Measurements from ENCODE around the gene WWOX. TPM values are rescaled to one million over a fixed set of nuclear protein-coding genes. Genes with fewer than 3 reads are reported as not detected.

WWOX gene
- total RNA-seq, 1 experiment from 2014 or later, result 18.0 TPM

DNA sequence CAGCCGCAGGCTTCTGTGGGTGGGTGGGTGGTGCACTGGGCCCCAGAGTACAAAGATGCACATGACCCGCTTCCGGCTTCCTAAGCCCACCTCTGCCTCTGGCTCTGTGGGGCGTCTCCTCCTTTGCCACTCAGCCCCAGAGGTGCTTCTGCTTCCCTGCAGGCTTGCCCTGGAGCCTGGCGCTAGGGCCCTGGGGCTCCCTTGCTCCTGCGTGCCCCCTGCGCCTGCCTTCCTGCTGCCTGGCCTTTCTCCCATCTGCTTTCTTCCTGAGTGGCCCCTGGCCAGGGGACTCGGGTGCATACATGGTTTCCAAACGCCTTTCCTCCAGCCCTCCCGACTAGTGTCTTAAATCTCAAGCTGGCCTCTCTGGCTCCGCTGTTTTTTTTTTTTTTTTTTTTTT is 3.4 kb downstream of the WWOX start:
- DNase-seq (ENCODE audit: low read depth), result no peak

DNA sequence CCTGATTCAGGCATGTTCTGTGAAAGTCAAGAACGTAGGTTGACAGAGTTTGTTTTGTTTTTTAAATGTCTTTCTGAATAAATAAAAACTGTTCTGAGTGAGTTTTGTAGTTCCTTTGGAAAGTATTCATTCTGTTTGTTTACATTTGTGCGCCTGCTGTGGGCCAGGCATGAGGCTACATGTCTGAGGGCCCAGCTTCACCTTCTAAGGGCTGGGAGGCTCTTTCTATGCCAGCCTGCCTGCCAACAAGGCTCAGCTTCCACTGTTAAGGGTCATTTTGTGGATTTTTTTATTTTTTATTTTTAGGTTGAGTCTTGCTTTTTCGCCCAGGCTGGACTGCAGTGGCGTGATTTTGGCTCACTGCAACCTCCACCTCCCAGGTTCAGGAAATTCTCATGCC is 6.1 kb downstream of the WWOX start:
- no peak for DNase-seq (ENCODE audit: low read depth)

DNA sequence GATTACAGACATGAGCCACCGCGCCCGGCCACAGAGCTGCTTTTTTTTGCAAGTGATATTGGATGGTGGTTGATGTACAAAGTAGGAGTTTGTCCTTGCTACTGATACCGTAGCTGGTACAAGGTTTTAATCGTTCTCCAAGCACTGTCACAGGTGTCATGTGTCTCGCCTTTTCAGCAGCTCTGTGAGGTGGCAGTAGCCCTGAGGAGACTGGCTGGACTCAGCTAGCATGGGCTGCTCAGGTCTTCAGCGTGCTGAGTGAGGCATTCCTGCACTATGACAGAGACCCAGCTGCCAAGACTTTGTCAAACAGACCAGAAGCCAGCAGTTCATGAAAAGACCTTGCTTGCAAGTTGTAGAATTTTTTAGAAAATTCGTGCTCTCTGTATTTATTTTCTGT is 7.2 kb downstream of the WWOX start:
- no peak for DNase-seq (ENCODE audit: low read depth)

DNA sequence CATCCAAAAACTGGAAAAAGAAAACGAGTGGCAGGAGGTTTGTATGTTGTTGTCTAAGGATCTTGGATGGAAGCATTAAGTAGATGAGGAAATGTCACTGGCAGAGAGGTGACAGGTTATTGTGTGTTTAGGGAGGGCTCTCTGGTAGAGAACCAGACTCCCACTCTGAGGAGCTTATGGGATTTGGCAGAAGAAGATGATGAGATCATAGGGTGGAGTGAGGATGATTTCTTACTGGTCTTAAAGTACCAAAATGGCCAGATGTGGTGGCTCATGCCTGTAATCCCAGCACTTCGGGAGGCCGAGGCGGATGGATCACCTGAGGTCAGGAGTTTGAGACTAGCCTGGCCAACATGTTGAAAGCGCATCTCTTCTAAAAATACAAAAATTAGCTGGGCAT is 9.0 kb downstream of the WWOX start:
- no peak for DNase-seq (ENCODE audit: low read depth)

DNA sequence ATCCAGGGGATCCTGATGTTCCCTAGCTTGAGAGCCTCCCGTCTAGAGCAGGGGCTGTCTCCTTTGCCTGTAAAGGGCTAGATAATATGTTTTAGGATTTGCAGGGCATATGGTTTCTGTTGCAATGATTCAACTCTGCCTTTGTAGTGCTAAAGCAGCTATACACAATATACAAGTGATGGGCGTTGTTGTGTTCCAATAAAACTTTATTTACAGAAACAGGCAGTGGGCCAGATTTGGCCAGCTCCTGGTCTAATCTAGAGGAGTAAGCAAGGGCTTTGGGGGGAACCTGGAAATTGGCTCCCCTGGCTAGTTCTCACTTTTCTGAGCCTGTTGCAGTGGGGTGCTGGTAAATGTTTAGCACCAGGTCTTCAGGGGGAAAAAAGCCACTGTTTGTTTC is 13.8 kb downstream of the WWOX start:
- no peak for DNase-seq (ENCODE audit: low read depth)

DNA sequence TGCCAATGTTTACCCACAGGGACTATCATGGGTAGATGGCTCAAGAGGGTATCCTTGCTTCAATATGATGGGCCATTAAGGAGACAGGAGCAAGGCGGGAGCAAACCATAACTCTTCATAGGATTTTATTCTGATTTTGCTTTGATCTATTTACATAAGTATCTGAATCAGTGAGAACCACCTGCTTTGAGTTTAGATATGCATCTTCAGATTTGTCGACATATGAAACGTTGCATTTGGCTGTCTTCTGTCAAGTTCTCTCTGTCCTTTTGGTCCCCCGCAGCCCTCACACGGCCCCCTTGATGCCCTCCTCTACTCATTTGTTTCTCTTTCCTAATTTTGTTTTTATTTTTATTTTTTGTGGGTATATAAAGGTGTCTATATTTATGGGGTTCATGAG is 16.2 kb downstream of the WWOX start:
- no peak for DNase-seq (ENCODE audit: low read depth)

DNA sequence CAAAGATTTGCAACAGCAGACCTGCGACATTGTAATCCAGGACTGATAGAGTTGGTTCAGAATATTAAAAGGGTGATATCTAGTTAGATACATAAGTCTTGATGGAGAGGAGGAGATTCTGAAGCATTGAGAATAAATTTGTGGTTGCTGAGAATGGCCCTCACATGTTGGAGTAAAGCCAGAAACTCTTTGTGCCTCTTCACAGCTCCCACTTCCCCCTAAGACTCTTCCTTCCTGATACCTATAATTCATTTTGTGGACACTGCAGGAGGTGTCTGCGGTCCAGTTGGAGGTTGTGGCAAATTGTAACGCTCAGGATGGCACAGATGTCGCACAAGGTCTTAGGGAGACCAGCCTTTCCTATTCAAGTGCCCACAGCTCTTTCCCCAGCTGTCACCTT is 17.5 kb downstream of the WWOX start:
- no peak for DNase-seq (ENCODE audit: low read depth)

DNA sequence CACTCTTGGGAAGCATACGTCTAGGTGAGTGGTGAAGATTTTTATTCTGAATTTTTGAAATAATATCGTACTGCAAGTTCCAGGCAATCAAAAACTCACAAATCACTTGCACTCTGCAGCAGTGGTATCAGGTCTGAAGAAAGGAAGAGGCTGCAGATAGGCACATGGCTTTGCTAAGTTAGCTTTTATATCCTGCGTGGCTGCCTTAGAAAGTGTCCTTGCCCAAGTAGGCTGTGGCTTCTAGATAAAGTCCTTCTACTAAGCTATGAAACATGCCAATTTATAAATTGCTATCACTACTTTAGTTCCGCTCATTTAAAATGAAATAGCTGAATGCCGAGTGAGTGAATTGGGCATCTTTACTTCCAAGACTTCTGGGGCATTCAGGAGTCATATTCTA is 17.9 kb downstream of the WWOX start:
- no peak for DNase-seq (ENCODE audit: low read depth)

- DNase-seq (ENCODE audit: low read depth), result no peak
Observed at GRCh38 chr16:78118469-78119025, 19.1 kb downstream of the WWOX start.

DNA sequence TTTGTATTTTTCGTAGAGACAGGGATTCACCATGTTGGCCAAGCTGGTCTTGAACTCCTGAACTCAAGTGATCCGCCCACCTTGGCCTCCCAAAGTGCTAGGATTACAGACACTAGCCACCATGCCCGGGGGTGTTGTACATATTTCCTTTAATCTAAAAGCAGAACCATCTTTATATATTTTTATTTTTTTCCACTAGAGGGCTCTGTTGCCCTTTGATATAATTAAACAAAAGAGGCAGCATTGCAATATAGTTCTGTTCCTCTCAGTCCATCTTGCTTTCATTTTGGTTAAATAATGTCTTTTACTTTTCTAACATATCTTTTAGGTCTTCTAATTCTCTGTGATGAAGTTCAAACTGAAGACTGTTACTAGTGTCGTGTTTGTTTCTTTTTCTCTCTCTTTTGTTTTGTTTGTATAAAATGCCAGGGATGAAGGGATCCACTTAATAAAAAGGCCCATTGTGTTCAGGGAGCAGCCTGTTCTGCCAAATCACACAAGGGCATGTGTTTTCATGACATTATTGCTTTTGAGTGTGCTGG is 23.4 kb downstream of the WWOX start:
- DNase-seq (ENCODE audit: low read depth), result peak; percentile 68

DNA sequence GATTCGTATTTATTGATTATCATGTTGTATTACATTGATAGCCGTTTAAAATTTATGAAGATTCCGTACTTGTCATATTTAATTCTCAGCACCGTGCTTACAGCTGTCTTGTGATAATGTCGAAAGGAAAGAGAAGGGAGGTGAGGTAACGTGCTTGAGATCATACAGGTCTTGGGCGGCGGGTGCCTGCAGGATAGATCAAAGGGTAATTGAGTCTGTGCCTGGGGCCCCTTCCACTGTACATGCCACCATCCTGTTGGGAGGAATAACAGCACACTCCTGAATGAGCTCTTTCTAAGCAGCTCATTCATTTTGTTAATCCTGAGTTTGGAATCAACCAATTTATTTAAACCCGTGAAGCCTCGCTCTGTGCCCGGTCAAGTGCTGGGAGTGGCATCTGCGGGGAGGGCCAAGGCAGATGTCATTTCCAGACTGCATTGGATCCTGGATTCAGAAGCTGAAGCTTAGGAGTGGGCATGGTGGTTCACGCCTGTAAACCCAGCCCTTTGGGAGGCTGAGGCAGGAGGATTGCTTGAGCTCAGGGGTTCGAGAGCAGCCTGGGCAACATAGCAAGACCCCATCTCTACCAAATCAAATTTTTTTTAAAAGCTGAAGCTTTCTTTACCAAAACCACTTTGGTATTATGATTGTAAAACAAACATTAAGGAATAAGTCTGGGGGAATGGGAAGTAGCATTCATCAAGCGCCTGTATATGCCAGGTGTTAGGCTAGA is 25.8 kb downstream of the WWOX start:
- DNase-seq (ENCODE audit: low read depth), result no peak

DNA sequence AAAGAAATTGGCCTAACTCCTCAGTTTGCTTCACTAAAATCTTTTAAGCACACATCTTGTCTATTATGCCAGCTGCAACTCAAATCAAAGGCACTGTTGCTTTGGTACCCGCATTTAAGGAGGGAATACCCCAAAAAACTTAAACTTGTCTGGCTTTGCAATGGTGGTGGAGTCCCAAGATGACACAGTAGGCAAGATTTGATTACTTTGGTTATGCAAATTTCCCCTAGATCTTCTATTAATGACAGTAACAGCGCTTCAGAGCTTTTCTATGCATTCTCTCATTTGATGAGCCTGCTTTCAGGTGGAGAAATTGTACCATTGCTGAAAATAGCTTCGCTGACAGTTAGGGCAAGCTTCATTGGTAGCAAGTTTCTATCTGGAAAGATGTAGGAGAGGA is 27.2 kb downstream of the WWOX start:
- no peak for DNase-seq (ENCODE audit: low read depth)

GRCh38 chr16:78127130-78127529 is 27.7 kb downstream of the WWOX start:
- DNase-seq (ENCODE audit: low read depth), result peak; percentile 3

DNA sequence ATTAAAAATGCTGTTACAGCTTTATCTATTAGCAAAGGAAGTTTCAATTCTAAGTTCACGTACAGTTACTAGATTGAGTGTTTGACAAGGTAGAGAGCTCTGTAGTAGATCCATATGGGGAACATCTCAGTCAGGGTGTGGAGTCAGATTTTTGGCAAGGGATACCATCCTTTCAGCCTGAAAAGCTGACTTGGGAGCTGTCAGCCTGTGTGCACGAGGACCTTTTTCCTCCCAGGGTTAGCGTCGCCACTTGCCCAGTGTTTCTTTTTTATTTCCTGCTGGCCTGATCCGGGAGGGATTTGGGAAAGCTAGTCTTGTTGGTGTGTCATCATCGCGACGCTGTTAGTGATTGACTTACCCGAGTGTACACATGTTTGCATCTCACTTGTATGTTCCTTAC is 29.5 kb downstream of the WWOX start:
- no peak for DNase-seq (ENCODE audit: low read depth)

DNA sequence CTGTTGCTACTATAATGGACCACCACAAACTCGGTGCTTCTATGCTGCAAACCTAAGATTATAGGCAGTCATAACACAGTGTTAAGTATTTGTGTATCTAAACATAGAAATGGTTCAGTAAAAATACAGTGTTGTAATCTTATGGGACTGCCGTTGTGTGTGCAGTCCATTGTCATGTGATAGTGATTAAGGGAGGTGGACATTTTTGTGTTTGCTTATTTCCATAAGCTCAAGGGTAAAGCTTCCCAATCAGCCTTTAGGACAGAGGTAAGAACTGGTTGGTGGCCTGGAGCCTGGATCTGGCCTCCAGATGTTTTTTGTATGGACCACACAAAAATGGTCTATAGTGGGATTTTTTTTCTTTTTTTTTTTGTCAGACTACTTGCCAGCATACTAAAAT is 29.9 kb downstream of the WWOX start:
- no peak for DNase-seq (ENCODE audit: low read depth)

DNA sequence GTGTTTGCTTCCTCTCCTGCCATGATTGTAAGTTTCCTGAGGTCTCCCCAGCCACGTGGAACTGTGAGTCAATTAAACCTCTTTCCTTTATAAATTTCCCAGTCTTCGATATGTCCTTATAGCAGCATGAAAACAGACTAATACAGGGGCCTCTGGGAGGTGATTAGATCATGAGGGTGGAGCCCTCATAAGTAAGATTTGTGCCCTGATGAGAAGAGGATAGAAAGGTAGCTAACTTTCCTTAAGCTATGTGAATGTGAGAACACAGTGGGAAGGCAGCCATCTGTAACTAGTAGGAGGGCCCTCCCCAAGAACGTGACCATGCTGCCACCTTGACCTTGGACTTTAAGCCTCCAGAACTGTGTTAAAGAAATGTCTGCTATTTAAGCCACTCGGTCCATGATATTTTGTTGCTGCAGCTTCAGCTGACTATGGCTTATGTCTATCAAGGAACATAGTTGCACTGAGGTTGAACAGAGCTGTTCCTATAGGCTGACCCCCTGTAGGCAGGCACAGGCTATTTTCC is 30.7 kb downstream of the WWOX start:
- no peak for DNase-seq (ENCODE audit: low read depth)

DNA sequence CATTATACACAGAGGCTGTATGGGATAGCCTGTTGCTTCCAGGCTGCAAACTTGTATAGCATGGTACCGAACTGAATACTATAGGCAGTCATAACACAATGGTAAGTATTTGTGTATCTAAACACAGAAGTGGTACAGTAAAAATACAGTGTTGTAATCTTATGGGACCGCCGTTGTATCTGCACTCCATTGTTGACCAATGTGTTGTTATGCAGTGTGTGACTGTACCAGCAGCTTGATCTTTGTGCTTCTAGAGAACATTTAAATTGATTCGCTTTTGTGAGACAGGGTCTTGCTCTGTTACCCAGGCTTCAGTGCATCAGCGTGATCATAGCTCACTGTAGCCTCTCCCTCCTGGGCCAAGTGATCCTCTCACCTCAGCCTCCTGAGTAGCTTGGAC is 31.5 kb downstream of the WWOX start:
- DNase-seq (ENCODE audit: low read depth), result no peak

DNA sequence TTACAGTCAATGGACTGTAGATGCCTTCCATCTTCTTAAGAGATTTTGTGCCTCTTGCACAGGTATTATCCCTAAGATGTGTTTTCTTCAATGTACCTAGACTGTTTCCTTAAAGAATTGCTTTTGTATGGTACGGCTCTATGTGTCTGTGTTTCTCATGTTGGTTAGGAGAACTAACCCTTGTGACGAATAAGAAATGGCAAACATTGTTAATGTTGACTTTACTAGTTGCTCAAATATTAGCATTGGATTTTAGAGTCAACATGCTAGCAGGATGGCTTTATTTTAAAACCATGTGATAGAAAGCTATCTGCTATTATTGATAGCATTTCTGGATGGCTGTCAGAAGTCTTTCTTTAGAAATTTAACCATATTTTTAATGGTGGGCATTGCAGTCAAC is 34.5 kb downstream of the WWOX start:
- DNase-seq (ENCODE audit: low read depth), result no peak

DNA sequence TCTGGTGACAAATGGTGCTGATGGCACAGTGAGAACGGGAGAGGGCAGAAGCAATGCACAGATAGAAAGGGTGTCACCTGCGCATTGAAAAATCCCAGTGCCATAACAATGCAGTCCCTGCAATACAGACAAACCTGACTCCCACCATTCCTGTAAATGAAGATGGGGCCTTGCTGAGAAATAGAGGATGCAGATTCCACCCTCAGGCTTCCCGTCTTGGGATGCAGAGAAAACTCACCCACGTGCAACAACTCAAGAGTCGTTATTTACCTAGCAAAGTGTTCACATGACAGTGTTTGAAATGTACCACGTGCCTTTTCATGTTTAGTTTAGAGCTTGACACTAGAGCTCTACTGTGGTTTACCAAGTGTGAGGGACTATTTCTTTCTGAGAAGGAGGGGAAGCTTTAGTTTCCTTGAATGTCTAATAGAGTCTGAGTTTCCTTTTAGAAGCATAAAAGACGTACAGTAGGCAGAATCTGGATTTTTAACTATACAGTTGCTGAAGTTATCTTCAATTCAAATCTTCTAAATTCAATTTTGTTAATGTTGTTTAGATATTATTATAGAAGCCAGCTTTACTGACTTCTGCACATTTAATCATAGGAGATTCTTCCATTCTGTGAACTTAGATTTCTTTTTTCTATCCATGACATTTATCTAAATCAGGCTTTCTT is 35.6 kb downstream of the WWOX start:
- DNase-seq (ENCODE audit: low read depth), result no peak

DNA sequence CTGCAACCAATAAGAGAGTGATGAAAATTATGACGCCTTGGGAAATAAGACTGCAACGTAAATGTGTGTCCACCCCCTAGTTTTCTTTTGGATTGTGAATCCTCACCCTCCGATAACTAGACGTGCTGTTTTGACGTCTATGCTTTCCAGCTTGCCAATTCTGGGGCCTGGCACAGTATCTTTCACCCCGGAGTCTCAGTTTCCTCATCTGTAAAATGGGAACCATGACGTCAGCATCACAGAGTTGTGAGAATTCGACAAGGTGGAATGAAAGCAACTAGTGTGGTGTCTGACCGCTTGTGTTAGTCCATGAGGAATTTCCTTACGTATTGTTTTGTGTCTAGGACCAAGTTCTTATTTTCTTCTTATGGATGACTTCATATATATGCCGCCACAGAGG is 37.7 kb downstream of the WWOX start:
- DNase-seq (ENCODE audit: low read depth), result no peak

GRCh38 chr16:78137782-78138616 is 38.5 kb downstream of the WWOX start:
- no peak for DNase-seq (ENCODE audit: low read depth)
